ENCODE data around the gene ZFP82. TPM values are rescaled to one million over a fixed set of nuclear protein-coding genes. Genes with fewer than 3 reads are reported as not detected.

Gene ZFP82
- total RNA-seq, result 10 to 100 TPM; 20.3 to 25.0 TPM
- polyA plus RNA-seq (ENCODE audit: insufficient read length in 2 of 2), result 10 to 100 TPM; 18.0 to 22.7 TPM
- long read RNA-seq, donor 1, full-length matches to known transcripts, result 10 of 10 reads
- long read RNA-seq, donor 1, partial matches to known transcripts, result 0 of 10 reads
- long read RNA-seq, donor 1, other reads (novel, unspliced or antisense), result 0 of 10 reads
- long read RNA-seq, donor 2, full-length matches to known transcripts, result 6 of 6 reads
- long read RNA-seq, donor 2, partial matches to known transcripts, result 0 of 6 reads
- long read RNA-seq, donor 2, other reads (novel, unspliced or antisense), result 0 of 6 reads
- long read RNA-seq, donor 3, full-length matches to known transcripts, result 9 of 9 reads
- long read RNA-seq, donor 3, partial matches to known transcripts, result 0 of 9 reads
- long read RNA-seq, donor 3, other reads (novel, unspliced or antisense), result 0 of 9 reads
- long read RNA-seq, donor 4, full-length matches to known transcripts, result 9 of 9 reads
- long read RNA-seq, donor 4, partial matches to known transcripts, result 0 of 9 reads
- long read RNA-seq, donor 4, other reads (novel, unspliced or antisense), result 0 of 9 reads

GRCh38 chr19:36418287-36419001, at the start of gene ZFP82:
ZFP82 (minus strand) TSS chr19:36418644; CDS start chr19:36409789, 8,855 bp downstream.
- Histone ChIP-seq H3K27ac (ENCODE audit: low read depth, low read length) (peak within 1 kb of the TSS; percentile 88), H3K27me3 (ENCODE audit: control insufficient read depth, insufficient read depth, low read length) (no peaks in the 10 kb centered on the region), H3K9me3 (ENCODE audit: control insufficient read depth, insufficient read depth, low read length) (no peaks in the 10 kb centered on the region), H3K4me3 (ENCODE audit: low read depth, low read length) (peak within 1 kb of the TSS; percentile 75), H3K4me1 (ENCODE audit: control insufficient read depth, insufficient read depth, low read length) (peaks cover 28% of the 10 kb centered on the region), H3K36me3 (ENCODE audit: control insufficient read depth, insufficient read depth, low read length) (peaks cover 3% of the 10 kb centered on the region)
- peak; percentile 79 to 97 (median 84) for DNase-seq (ENCODE audit: low read depth in 4 of 6, low spot score in 6 of 6)
- 0% methylated on average over 65 of the region's 70 CpGs for WGBS (ENCODE audit: insufficient coverage)

GRCh38 chr19:36460046-36460445, 41.6 kb upstream of the ZFP82 start:
- no peaks in the 10 kb centered on the region for H3K27me3 ChIP-seq (ENCODE audit: control insufficient read depth, insufficient read depth, low read length)
- H3K36me3 ChIP-seq (ENCODE audit: control insufficient read depth, insufficient read depth, low read length), result peaks cover 7% of the 10 kb centered on the region
- H3K4me1 ChIP-seq (ENCODE audit: control insufficient read depth, insufficient read depth, low read length), result no peaks in the 10 kb centered on the region
- DNase-seq (ENCODE audit: low read depth in 4 of 6, low spot score in 6 of 6), result no peak
- WGBS (ENCODE audit: insufficient coverage), result 100% methylated on average over 1 of the region's 1 CpG
- no peak overlapping the region for H3K27ac ChIP-seq (ENCODE audit: low read depth, low read length)
- peaks cover 4% of the 10 kb centered on the region for H3K9me3 ChIP-seq (ENCODE audit: control insufficient read depth, insufficient read depth, low read length)
- no peak overlapping the region for H3K4me3 ChIP-seq (ENCODE audit: low read depth, low read length)

- Histone ChIP-seq H3K9me3 (ENCODE audit: control insufficient read depth, insufficient read depth, low read length) (peaks cover 2% of the 10 kb centered on the region), H3K4me3 (ENCODE audit: low read depth, low read length) (no peak overlapping the region), H3K4me1 (ENCODE audit: control insufficient read depth, insufficient read depth, low read length) (no peaks in the 10 kb centered on the region), H3K27ac (ENCODE audit: low read depth, low read length) (no peak overlapping the region), H3K36me3 (ENCODE audit: control insufficient read depth, insufficient read depth, low read length) (peaks cover 11% of the 10 kb centered on the region), H3K27me3 (ENCODE audit: control insufficient read depth, insufficient read depth, low read length) (no peaks in the 10 kb centered on the region)
- no peak for DNase-seq (ENCODE audit: low read depth in 4 of 6, low spot score in 6 of 6)
- 100% methylated on average over 2 of the region's 2 CpGs for WGBS (ENCODE audit: insufficient coverage)
These were observed 38.4 kb upstream of the ZFP82 start for GRCh38 chr19:36456831-36457230.

- no peak for DNase-seq (ENCODE audit: low read depth in 4 of 6, low spot score in 6 of 6)
- Histone ChIP-seq H3K27ac (ENCODE audit: low read depth, low read length) (no peak overlapping the region), H3K4me1 (ENCODE audit: control insufficient read depth, insufficient read depth, low read length) (no peaks in the 10 kb centered on the region), H3K9me3 (ENCODE audit: control insufficient read depth, insufficient read depth, low read length) (peaks cover 6% of the 10 kb centered on the region), H3K4me3 (ENCODE audit: low read depth, low read length) (no peak overlapping the region), H3K36me3 (ENCODE audit: control insufficient read depth, insufficient read depth, low read length) (peaks cover 30% of the 10 kb centered on the region), H3K27me3 (ENCODE audit: control insufficient read depth, insufficient read depth, low read length) (no peaks in the 10 kb centered on the region)
- WGBS (ENCODE audit: insufficient coverage), result no CpG with 5 or more reads among the region's 5 CpGs
These were observed 30.7 kb upstream of the ZFP82 start for GRCh38 chr19:36449059-36449670.

- H3K27ac ChIP-seq (ENCODE audit: low read depth, low read length), result no peak overlapping the region
- no peak for DNase-seq (ENCODE audit: low read depth in 4 of 6, low spot score in 6 of 6)
- WGBS (ENCODE audit: insufficient coverage), result no CpG with 5 or more reads among the region's 1 CpG
- H3K27me3 ChIP-seq (ENCODE audit: control insufficient read depth, insufficient read depth, low read length), result no peaks in the 10 kb centered on the region
- H3K4me3 ChIP-seq (ENCODE audit: low read depth, low read length), result no peak overlapping the region
- H3K36me3 ChIP-seq (ENCODE audit: control insufficient read depth, insufficient read depth, low read length), result peaks cover 6% of the 10 kb centered on the region
- H3K4me1 ChIP-seq (ENCODE audit: control insufficient read depth, insufficient read depth, low read length), result no peaks in the 10 kb centered on the region
- H3K9me3 ChIP-seq (ENCODE audit: control insufficient read depth, insufficient read depth, low read length), result peaks cover 10% of the 10 kb centered on the region
These were observed 22.9 kb upstream of the ZFP82 start for GRCh38 chr19:36441339-36441738.

GRCh38 chr19:36436531-36436930, 18.1 kb upstream of the ZFP82 start:
- no peaks in the 10 kb centered on the region for H3K36me3 ChIP-seq (ENCODE audit: control insufficient read depth, insufficient read depth, low read length)
- DNase-seq (ENCODE audit: low read depth in 4 of 6, low spot score in 6 of 6), result no peak
- no peak overlapping the region for H3K27ac ChIP-seq (ENCODE audit: low read depth, low read length)
- no peak overlapping the region for H3K4me3 ChIP-seq (ENCODE audit: low read depth, low read length)
- no peaks in the 10 kb centered on the region for H3K27me3 ChIP-seq (ENCODE audit: control insufficient read depth, insufficient read depth, low read length)
- no CpG with 5 or more reads among the region's 2 CpGs for WGBS (ENCODE audit: insufficient coverage)
- no peaks in the 10 kb centered on the region for H3K4me1 ChIP-seq (ENCODE audit: control insufficient read depth, insufficient read depth, low read length)
- no peaks in the 10 kb centered on the region for H3K9me3 ChIP-seq (ENCODE audit: control insufficient read depth, insufficient read depth, low read length)

GRCh38 chr19:36423925-36424324, 5.5 kb upstream of the ZFP82 start:
- WGBS (ENCODE audit: insufficient coverage), result no CpG with 5 or more reads among the region's 4 CpGs
- H3K36me3 ChIP-seq (ENCODE audit: control insufficient read depth, insufficient read depth, low read length), result no peaks in the 10 kb centered on the region

GRCh38 chr19:36421749-36422481, 3.5 kb upstream of the ZFP82 start:
- Histone ChIP-seq H3K36me3 (ENCODE audit: control insufficient read depth, insufficient read depth, low read length) (no peaks in the 10 kb centered on the region), H3K4me3 (ENCODE audit: low read depth, low read length) (peak overlapping the region; percentile 41), H3K9me3 (ENCODE audit: control insufficient read depth, insufficient read depth, low read length) (no peaks in the 10 kb centered on the region), H3K27ac (ENCODE audit: low read depth, low read length) (no peak overlapping the region), H3K4me1 (ENCODE audit: control insufficient read depth, insufficient read depth, low read length) (peaks cover 24% of the 10 kb centered on the region), H3K27me3 (ENCODE audit: control insufficient read depth, insufficient read depth, low read length) (no peaks in the 10 kb centered on the region)
- no peak for DNase-seq (ENCODE audit: low read depth in 4 of 6, low spot score in 6 of 6)
- 23% methylated on average over 24 of the region's 33 CpGs for WGBS (ENCODE audit: insufficient coverage)

More at GRCh38 chr19:36423925-36424324, 5.5 kb upstream of the ZFP82 start:
- Histone ChIP-seq H3K4me1 (ENCODE audit: control insufficient read depth, insufficient read depth, low read length) (peaks cover 10% of the 10 kb centered on the region), H3K4me3 (ENCODE audit: low read depth, low read length) (no peak overlapping the region), H3K27ac (ENCODE audit: low read depth, low read length) (no peak overlapping the region), H3K9me3 (ENCODE audit: control insufficient read depth, insufficient read depth, low read length) (no peaks in the 10 kb centered on the region), H3K27me3 (ENCODE audit: control insufficient read depth, insufficient read depth, low read length) (no peaks in the 10 kb centered on the region)
- DNase-seq (ENCODE audit: low read depth in 4 of 6, low spot score in 6 of 6), result no peak
